Calu3 (cell line): ENCODE measurements around the gene GPATCH8. TPM values are rescaled to one million over a fixed set of nuclear protein-coding genes. Genes with fewer than 3 reads are reported as not detected.
"Not testable (repeated sequence)": the region's sequence is repeated elsewhere in the genome, so short reads cannot be mapped to it uniquely, and the experiment has no call there.

Experiments
- BruUV-seq: library from RNA; stranded (reverse); fragments of 400-500 nt; replicated peaks from 2 replicates; lab custom pipeline; 2021; lab: Mats Ljungman, UMichigan
- CTCF ChIA-PET: fragments of 300-600 bp; sonication (Branson Sonifier 250); formaldehyde crosslinking; loops from one replicate; lab custom pipeline; 2022; ENCODE audit warnings: antibody characterized with exemption; lab: Charles Lee
- DNase-seq: peaks from one replicate; pipeline ENCODE4 v3.0.0; 2022
- H3K27ac Mint-ChIP-seq: one replicate; pipeline ENCODE4 v1.8.0; 2022; ENCODE audit warnings: mixed read lengths; ENCODE audit not compliant: unreplicated experiment
- H3K27me3 Mint-ChIP-seq: one replicate; pipeline ENCODE4 v1.8.0; 2022; ENCODE audit warnings: mixed read lengths; ENCODE audit not compliant: unreplicated experiment
- H3K36me3 Mint-ChIP-seq: one replicate; pipeline ENCODE4 v1.8.0; 2022; ENCODE audit warnings: mild to moderate bottlenecking, moderate library complexity, mixed read lengths; ENCODE audit not compliant: insufficient read depth, unreplicated experiment
- H3K4me1 Mint-ChIP-seq: one replicate; pipeline ENCODE4 v1.8.0; 2022; ENCODE audit warnings: mild to moderate bottlenecking, low read depth, mixed read lengths; ENCODE audit not compliant: unreplicated experiment
- H3K4me3 Mint-ChIP-seq: one replicate; pipeline ENCODE4 v1.8.0; 2022; ENCODE audit warnings: mild to moderate bottlenecking, low read depth, moderate library complexity, mixed read lengths; ENCODE audit not compliant: unreplicated experiment
- H3K9me3 Mint-ChIP-seq: one replicate; pipeline ENCODE4 v1.8.0; 2022; ENCODE audit warnings: low read depth, mixed read lengths; ENCODE audit not compliant: unreplicated experiment
- CTCF ChIP-seq: fragments of 200-600 bp; IDR thresholded peaks from one replicate; pipeline ENCODE4 v1.8.0; 2022; ENCODE audit warnings: antibody characterized with exemption; ENCODE audit not compliant: unreplicated experiment
- intact Hi-C: fragments of 100-400 bp; cut with micrococcal nuclease; formaldehyde crosslinking; loops from one replicate; pipeline ENCODE4 v1.10.0; 2022; ENCODE audit not compliant: unreplicated experiment
- total RNA-seq: library from RNA; stranded (reverse); gene quantifications from 2 replicates; pipeline ENCODE4 v1.2.3, GENCODE V29; 2022

Gene GPATCH8
- total RNA-seq, 1 experiment from 2014 or later, result 60.1 TPM

GRCh38 chr17:44374306-44375195 is 128.7 kb downstream of the GPATCH8 start:
- H3K4me3 Mint-ChIP-seq, result peak overlapping the region; percentile 17
- no peaks in the 10 kb centered on the region for H3K9me3 Mint-ChIP-seq
- H3K27ac Mint-ChIP-seq, result no peak overlapping the region
- TF ChIP-seq CTCF, result no peak
- CTCF ChIA-PET, result interaction anchor here (0.6 kb wide), 1 partner anchor 14 kb away, joined by 4 read pairs; no protein-coding TSS in a partner anchor
- BruUV-seq, result no TSS peak
- H3K4me1 Mint-ChIP-seq, result no peaks in the 10 kb centered on the region
- DNase-seq, result peak; percentile 43
- H3K36me3 Mint-ChIP-seq, result no peaks in the 10 kb centered on the region
- intact Hi-C loops, result no loop called here
- peaks cover 49% of the 10 kb centered on the region for H3K27me3 Mint-ChIP-seq

- no TSS peak for BruUV-seq
- Mint-ChIP-seq H3K27me3 (peaks cover 49% of the 10 kb centered on the region), H3K4me3 (no peak overlapping the region), H3K4me1 (no peaks in the 10 kb centered on the region), H3K9me3 (no peaks in the 10 kb centered on the region), H3K36me3 (no peaks in the 10 kb centered on the region), H3K27ac (no peak overlapping the region)
- no peak for TF ChIP-seq CTCF
- intact Hi-C loops, result no loop called here
- CTCF ChIA-PET, result interaction anchor here (0.5 kb wide), 1 partner anchor 128 kb away, joined by 6 read pairs; no protein-coding TSS in a partner anchor
- DNase-seq, result no peak
Observed at GRCh38 chr17:44372036-44372435, 131.2 kb downstream of the GPATCH8 start.

GRCh38 chr17:44369414-44370023 is 133.7 kb downstream of the GPATCH8 start:
- BruUV-seq, H3K4me3 Mint-ChIP-seq, DNase-seq, H3K9me3 Mint-ChIP-seq, H3K27ac Mint-ChIP-seq, CTCF ChIA-PET, H3K36me3 Mint-ChIP-seq, intact Hi-C loops, H3K4me1 Mint-ChIP-seq: not testable (repeated sequence)
- H3K27me3 Mint-ChIP-seq, result peaks cover 72% of the 10 kb centered on the region

- H3K36me3 Mint-ChIP-seq, BruUV-seq, intact Hi-C loops, CTCF ChIA-PET, H3K4me3 Mint-ChIP-seq, H3K4me1 Mint-ChIP-seq, H3K9me3 Mint-ChIP-seq, DNase-seq, H3K27ac Mint-ChIP-seq: not testable (repeated sequence)
- peaks cover 67% of the 10 kb centered on the region for H3K27me3 Mint-ChIP-seq
Observed at GRCh38 chr17:44368391-44369243, 134.6 kb downstream of the GPATCH8 start.
